HG03432 (cell line): Measurements from ENCODE around the gene BCL2L1.
"Not testable (repeated sequence)": the region's sequence is repeated elsewhere in the genome, so short reads cannot be mapped to it uniquely, and the experiment has no call there.

Experiments used
- ATAC-seq: cut with Tn5 transposase; IDR thresholded peaks from one replicate; pipeline ENCODE4 v1.9.1; 2021; ENCODE audit warnings: mild to moderate bottlenecking, moderate library complexity; ENCODE audit not compliant: unreplicated experiment

Gene BCL2L1

DNA sequence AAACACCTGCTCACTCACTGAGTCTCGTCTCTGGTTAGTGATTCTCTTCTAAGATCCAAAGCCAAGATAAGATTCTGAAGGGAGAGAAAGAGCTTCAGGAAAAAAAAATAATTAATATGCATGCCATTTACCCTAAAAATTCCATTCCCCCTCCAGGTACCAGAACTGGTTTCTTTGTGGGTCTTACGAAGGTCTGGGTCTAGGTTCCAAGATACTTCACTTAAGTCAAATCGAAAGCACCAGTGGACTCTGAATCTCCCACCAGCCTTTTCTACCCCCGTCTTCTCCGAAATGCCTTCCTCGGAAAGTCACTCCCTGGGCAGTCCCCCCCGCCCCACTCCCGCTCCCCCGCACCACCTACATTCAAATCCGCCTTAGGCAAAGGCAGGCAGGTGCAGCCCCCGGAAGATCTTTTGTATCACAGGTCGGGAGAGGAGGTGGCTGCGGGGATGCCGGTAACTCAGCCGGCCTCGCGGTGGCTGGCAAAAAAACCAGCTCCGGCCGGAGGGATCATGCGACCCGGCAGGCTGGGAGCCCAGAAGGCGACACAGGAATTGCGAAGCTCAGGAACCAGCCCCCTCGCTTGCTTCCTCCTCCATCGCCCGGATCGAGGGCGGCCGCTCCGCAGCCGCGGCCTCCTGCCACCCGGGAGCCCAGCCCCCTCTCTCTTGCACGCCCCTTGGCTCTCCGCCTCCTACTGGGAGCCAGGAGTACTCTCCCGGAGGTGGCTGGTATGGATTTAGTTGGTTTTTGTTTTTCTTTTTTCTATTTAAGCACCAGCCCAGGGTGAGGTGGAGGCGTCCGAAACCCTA lies at the start of gene BCL2L1:
BCL2L1 (minus strand) TSS at position 612 of the 812 bp plus-strand sequence. CDS start 650 bp downstream, outside the sequence.
- peak; percentile 33 for ATAC-seq

DNA sequence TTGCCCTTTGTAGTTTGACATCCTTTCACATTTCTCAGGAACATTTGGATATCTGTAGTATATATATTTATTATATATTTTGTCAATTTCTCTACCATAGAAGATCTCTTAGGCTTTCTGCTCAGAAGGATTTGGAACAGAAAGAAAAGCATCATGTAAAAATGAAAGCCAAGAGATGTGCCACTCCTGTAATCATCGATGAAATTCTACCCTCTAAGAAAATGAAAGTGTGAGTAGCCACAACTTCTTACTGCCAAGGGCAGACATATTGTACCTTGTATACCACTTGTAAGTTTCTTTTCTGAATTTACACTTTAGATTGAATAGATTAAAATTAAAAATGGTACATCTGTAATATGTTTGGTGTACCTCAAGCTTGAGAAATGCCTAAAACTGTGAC lies 47.6 kb upstream of the BCL2L1 start:
- ATAC-seq: no peak

DNA sequence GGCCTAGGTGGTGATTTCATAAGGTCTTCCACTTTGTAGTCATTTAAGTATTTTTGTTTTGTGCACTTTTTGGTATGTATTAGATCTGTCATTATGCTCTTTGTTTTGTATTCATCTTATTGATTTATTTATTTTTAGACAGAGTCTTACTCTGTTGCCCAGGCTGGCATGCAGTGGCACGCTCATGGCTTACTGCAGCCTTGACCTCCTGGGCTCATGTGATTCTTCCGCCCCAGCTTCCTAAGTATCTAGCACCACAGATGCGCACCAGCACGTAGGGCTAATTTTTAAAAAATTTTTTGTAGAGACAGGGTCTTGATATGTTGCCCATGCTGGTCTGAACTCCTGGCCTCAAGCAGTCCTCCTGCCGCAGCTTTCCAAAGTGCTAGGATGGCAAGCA lies 47.0 kb upstream of the BCL2L1 start:
- ATAC-seq: no peak

DNA sequence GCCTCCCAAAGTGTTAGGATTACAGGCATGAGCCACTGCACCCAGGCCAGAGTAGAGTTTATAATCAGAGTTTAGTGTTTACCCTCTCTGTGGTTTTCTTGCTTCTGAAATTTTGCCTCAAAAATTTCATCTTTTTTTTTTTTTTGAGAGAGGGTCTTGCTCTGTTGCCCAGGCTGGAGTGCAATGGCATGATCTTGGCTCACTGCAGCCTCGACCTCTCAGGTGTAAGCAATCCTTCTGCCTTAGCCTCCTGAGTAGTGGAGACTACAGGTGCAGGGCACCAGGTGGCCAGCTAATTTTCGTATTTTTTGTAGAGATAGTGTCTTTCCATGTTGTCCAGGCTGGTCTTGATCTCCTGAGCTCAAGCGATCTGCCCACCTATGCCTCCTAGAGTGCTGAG lies 45.1 kb upstream of the BCL2L1 start:
- ATAC-seq: no peak

DNA sequence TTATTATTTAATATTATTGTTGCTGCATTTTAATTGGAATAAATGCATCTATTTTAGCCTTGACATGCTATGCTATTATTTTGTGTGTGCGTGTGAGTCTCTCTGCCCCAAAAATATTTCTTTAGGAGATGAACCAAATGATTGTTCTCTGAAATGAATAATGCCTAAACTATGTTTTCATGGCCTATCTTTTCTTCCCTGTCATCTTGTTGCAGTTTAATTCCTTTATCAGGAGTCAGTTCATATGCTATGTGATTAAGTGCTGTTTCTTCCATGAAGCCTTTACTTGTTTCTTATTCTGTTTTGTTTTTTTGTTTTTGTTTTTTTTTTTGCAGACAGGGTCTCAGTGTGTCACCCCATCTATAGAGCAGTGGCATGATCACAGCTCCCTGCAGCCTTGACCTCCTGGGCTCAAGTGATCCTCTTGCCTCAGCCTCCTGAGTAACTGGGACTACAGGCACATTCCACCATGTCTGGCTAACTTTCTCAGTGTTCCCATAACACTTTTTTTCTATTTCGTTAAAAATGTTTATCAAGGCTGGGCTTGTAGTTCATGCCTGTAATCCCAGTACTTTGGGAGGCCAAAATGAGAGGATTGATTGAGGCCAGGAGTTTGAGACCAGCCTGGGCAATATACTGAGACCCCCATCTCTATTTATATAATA lies 42.1 kb upstream of the BCL2L1 start:
- ATAC-seq: no peak

DNA sequence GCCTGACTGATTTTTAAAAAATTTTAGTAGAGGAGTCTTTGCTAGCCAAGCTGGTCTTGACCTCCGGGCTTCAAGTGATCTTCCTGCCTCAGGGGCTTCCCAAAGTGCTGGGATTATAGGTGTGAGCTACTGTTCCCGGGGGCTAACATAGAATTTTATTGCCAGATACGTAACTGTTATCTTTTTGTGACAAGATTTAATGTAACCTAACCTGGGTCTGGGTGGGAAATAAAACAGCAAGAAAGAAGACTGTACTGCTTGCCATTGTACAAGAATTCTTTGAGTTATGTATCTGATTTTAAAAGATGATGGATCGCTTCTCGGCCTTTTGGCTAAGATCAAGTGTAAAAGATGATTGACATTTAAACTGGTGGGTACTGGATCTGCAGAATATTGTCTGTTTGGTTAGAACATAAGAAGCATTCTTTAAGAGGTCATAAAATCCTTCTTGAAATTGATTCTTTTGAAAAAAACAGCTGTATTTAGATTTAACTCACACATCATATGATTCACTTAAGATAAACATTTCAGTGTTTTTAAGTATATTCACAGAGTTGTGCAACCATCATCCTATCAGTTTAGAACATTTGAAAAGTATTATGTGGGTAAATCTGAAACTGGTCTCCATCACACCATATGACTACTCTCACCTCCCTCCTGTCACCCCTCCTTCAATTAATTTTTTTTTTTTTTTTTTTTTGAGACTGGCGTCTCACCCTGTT lies 38.0 kb upstream of the BCL2L1 start:
- ATAC-seq: no peak

- no peak for ATAC-seq
Observed at GRCh38 chr20:31759836-31760518, 37.3 kb upstream of the BCL2L1 start.

DNA sequence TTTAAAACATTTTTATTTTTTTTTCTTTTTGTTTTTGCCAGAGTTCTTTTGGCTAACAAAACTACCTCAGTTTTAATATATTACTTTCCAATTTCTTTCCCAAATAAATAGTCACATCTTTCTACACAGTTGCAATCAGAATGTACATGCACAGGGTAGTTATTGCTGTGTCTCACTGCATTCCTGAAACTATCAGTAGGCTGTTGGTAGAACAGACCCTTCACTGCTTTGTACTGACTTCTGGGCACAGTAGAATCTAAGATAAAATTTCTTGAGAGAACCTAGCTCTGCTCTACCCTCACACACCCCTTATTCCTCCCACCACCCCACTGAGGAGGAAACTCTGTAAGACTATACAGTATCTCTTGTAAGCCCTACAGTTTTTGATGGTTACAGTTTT lies 36.3 kb upstream of the BCL2L1 start:
- no peak for ATAC-seq

GRCh38 chr20:31758521-31758920 lies 35.9 kb upstream of the BCL2L1 start:
- no peak for ATAC-seq

DNA sequence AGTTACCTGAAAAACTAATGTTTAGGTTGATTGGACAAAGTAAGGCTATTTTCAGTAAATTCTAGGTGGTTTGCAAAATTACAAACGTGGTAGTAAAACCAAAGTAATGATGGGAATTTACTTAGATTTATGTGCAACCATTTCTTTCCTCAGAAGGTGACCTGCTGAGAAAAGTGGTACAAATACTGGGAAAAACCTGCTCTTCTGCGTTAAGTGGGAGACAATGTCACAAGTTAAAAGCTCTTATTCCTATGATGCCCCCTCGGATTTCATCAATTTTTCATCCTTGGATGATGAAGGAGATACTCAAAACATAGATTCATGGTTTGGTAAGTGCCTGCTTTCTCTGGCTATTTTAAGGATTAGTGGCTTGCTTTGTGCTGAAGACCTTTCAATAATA lies 34.6 kb upstream of the BCL2L1 start:
- ATAC-seq: no peak

DNA sequence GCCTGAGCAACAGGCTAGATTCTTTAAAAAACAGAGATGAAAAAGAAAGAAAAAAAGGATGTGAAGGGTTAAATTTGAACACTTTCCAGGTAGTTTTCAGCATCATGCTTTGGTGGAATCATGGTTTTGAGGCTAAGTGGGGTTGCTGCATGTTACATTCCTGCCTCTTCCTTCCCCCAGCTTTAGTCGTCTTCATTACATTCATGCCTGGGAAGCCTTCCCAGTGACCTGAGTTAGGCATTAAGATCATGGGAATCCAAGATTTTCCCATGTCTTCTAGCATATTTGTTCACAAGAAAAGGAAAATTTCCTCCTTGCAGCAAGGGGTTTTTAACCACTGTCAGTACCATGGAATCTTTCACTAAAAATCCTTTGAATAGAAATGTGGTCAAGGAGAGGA lies 28.5 kb upstream of the BCL2L1 start:
- ATAC-seq: no peak

DNA sequence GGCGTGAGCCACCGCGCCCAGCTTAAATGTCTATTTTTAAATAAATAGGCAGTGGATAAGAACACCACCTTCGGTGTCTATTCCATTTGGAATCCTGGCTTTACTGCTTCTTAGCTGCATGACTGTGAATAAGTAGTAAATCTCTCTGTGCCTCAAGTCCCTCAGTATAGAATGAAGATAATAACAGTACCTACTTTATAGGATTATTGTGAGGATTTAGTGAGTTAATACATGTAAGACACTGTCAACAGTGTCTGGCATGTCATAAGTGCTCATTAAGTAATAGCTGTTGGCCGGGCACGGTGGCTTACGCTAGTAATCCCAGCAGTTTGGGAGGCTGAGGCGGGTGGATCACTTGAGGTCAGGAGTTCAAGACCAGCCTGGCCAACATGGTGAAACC lies 26.6 kb upstream of the BCL2L1 start:
- no peak for ATAC-seq

GRCh38 chr20:31747640-31748039 lies 25.0 kb upstream of the BCL2L1 start:
- no peak for ATAC-seq

DNA sequence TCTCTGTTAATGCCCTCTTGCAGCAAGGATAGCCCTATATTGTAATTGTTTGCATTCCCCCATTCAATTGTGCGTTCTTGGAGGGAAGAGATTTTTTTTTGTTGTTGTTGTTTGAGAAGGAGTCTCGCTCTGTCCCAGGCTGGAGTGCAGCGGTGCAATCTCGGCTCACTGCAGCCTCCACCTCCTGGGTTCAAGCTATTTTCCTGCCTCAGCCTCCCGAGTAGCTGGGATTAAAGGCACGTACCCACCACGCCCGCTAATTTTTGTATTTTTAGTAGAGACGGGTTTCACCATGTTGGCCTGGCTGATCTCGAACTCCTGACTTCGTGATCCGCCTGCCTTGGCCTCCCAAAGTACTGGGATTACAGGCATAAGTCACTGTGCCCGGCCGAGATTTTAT lies 24.4 kb upstream of the BCL2L1 start:
- ATAC-seq: not testable (repeated sequence)

DNA sequence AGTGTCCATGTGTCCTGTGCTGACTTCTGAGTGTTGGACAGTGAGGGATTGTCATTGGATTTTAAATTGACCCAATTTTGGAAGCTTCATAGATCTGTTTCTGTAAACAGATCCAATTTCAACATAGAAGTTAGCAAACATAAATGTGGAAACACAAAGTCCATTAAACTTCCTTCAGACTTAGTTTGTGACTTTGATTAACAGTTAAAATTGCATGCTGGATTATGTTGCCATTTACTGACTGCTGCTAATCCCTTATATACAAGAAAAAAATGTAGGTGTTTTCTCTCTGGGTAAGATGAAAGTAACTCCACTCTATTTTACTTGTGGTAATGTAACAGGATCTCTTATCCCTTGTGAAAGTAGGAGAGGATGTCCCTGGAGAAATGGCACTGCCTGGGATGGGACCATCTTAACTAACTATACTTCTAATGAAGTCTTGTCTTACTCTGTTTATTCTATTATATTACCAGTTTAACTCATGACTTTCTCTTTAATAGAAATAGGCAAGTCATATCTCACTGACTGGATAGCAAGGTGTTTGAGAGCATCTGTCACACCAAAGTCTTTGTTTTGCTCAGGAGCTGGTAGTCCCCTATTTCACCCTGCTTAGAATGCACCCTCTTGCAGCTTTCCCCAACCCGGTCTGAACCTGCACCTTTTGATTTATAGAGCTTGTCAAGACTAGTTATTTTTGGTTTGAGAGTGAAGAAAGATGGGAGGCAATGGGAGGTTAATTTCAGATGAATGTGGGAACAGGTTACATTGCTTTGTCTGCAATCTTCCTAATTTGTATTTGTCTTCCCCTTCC lies 23.6 kb upstream of the BCL2L1 start:
- no peak for ATAC-seq

DNA sequence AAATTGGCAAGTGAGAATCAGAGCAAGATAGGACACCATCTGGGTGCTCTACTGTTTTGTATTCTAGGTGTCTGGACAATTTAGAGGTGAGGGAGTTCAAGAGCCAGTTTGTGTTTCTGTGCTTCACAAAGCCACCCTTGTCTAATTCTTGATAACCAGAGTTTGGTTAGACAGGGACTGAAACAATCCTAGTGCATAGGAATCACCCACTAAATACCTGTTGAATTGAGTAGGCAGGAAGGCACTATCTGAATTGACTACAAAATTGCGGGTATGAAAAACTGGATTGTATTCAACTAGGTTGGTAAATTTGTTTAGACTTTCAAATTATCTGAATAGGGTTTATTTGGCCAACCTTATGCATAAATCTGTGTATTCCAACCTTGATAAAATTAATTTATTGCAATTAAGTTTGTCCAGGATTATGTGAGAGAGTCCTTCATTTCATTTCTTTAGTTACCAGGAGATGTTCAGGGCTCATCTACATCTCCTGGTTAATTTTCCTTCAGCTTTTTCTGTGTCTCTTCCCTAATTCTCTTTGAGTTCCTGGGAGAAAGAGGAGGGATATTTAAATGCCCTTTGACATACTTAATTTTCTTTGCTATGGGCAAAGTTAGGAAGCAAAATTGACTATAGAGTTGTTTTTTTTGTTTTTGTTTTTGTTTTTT lies 18.1 kb upstream of the BCL2L1 start:
- no peak for ATAC-seq

- no peak for ATAC-seq
Observed at GRCh38 chr20:31740208-31740607, 17.5 kb upstream of the BCL2L1 start.

DNA sequence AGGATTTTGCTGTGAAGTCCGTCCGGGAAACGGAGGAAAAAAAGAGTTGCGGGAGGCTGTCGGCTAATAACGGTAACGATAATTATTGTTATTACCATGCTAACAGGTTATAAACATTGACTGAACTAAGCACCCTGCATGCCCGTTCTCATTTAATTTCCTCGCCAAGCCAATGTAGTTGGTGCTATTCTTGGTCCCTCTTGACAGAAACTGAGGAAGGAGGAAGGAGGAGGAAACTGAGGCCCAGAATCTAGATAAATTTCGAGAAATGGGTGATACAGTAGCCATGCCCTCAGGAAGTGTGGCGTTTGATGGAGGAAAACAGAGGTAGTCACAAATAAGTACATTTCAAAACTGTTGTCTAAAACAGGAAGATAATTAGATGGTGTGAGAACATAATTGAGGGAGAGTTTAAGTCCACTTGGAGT lies 16.9 kb upstream of the BCL2L1 start:
- ATAC-seq: no peak

DNA sequence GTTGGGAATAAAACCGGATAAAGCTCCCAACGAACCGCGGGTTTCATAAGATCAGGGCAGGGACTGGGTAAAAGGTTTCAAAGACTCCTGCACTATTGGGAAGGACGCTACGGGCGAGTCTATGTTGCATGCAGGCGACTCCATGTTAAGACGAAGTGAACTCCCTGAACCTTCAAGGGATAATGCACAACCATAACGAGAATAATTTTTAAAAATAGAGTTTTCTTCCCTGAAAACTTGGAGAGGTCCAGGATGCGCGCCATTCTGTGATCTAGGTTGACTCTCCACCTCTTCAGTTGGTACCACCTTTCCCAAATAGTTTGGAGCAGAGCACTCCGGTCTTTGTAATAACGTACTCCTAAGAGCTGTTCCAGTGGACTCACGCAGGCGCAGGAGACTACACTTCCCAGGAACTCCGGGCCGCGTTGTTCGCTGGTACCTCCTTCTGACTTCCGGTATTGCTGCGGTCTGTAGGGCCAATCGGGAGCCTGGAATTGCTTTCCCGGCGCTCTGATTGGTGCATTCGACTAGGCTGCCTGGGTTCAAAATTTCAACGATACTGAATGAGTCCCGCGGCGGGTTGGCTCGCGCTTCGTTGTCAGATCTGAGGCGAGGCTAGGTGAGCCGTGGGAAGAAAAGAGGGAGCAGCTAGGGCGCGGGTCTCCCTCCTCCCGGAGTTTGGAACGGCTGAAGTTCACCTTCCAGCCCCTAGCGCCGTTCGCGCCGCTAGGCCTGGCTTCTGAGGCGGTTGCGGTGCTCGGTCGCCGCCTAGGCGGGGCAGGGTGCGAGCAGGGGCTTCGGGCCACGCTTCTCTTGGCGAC lies 16.3 kb upstream of the BCL2L1 start, which contains the start of gene TPX2:
TPX2 (plus strand) TSS at position 562 of the 821 bp plus-strand sequence. CDS start 18,187 bp downstream, outside the sequence.
- ATAC-seq: peak; percentile 97
